ENCODE results near the gene POU2F1. TPM values are rescaled to one million over a fixed set of nuclear protein-coding genes. Genes with fewer than 3 reads are reported as not detected.

The POU2F1 gene
- total RNA-seq, 4 donors from 2014 or later = 3.8 to 7.3 (median 4.8) TPM

- H3K36me3 ChIP-seq = no peaks in the 10 kb centered on the region
- no peak for TF ChIP-seq POLR2A (IDR thresholded peaks at IDR 0.05)
- no peak for TF ChIP-seq CTCF (IDR thresholded peaks at IDR 0.05 in 4 of 5, conservative IDR thresholded peaks at IDR 0.05 in 1 of 5)
- H3K27ac ChIP-seq = no peak overlapping the region
- in situ Hi-C loops (cut with MboI; ENCODE audit: low sequenced_read_pairs in 4 of 4) = loop anchor here (5.0 to 10.0 kb wide), 5 partner anchors 39 to 376 kb away; no protein-coding TSS in a partner anchor
- peaks cover 0 to 12% of the 10 kb centered on the region in 2 donors for H3K4me1 ChIP-seq
- H3K9me3 ChIP-seq = no peaks in the 10 kb centered on the region
- H3K27me3 ChIP-seq = peaks cover 0 to 7% (median 0%) of the 10 kb centered on the region in 3 donors
- ATAC-seq (no peak), DNase-seq (no peak)
- no peak overlapping the region for H3K4me3 ChIP-seq
- intact Hi-C loops (cut with DNase I; ENCODE audit: low total_unique reads) = no loop called here
Measured at GRCh38 chr1:167441222-167441621, 220.5 kb downstream of the POU2F1 start.

GRCh38 chr1:167442142-167442848 is 221.6 kb downstream of the POU2F1 start:
- ATAC-seq (peak; percentile 81 to 94), DNase-seq (peak; percentile 42 to 77)
- Histone ChIP-seq H3K4me3 (no peak overlapping the region), H3K9me3 (no peaks in the 10 kb centered on the region), H3K27ac (no peak overlapping the region), H3K4me1 (peaks cover 0 to 12% of the 10 kb centered on the region in 2 donors), H3K36me3 (no peaks in the 10 kb centered on the region), H3K27me3 (peaks cover 0 to 7% (median 0%) of the 10 kb centered on the region in 3 donors)
- intact Hi-C loops (cut with DNase I; ENCODE audit: low total_unique reads) = loop anchor here (1.0 kb wide), 2 partner anchors 174 to 376 kb away; no protein-coding TSS in a partner anchor
- TF ChIP-seq POLR2A (IDR thresholded peaks at IDR 0.05) = no peak
- TF ChIP-seq CTCF (IDR thresholded peaks at IDR 0.05 in 4 of 5, conservative IDR thresholded peaks at IDR 0.05 in 1 of 5) = peak; percentile 74 to 91 (median 82)
- in situ Hi-C loops (cut with MboI; ENCODE audit: low sequenced_read_pairs in 4 of 4) = loop anchor here (5.0 to 10.0 kb wide), 5 partner anchors 40 to 377 kb away; no protein-coding TSS in a partner anchor

GRCh38 chr1:167442854-167443565 is 222.3 kb downstream of the POU2F1 start:
- no peaks in the 10 kb centered on the region for H3K9me3 ChIP-seq
- no peak for DNase-seq
- H3K27ac ChIP-seq = no peak overlapping the region
- TF ChIP-seq CTCF (IDR thresholded peaks at IDR 0.05 in 4 of 5, conservative IDR thresholded peaks at IDR 0.05 in 1 of 5) (no peak), POLR2A (IDR thresholded peaks at IDR 0.05) (no peak)
- H3K27me3 ChIP-seq = peaks cover 0 to 7% (median 0%) of the 10 kb centered on the region in 3 donors
- H3K4me3 ChIP-seq = no peak overlapping the region
- H3K36me3 ChIP-seq = no peaks in the 10 kb centered on the region
- no peak for ATAC-seq
- H3K4me1 ChIP-seq = peaks cover 0 to 12% of the 10 kb centered on the region in 2 donors
- in situ Hi-C loops (cut with MboI; ENCODE audit: low sequenced_read_pairs in 4 of 4) (loop anchor here (5.0 to 10.0 kb wide), 5 partner anchors 41 to 378 kb away; no protein-coding TSS in a partner anchor), intact Hi-C loops (cut with DNase I; ENCODE audit: low total_unique reads) (loop anchor here (1.0 kb wide), 2 partner anchors 175 to 377 kb away; no protein-coding TSS in a partner anchor)

GRCh38 chr1:167443757-167444156 is 223.1 kb downstream of the POU2F1 start:
- intact Hi-C loops (cut with DNase I; ENCODE audit: low total_unique reads) = no loop called here
- TF ChIP-seq POLR2A (IDR thresholded peaks at IDR 0.05) = no peak
- no peak for TF ChIP-seq CTCF (IDR thresholded peaks at IDR 0.05 in 4 of 5, conservative IDR thresholded peaks at IDR 0.05 in 1 of 5)
- DNase-seq (no peak), ATAC-seq (no peak)
- H3K4me3 ChIP-seq = no peak overlapping the region
- H3K36me3 ChIP-seq = no peaks in the 10 kb centered on the region
- H3K4me1 ChIP-seq = peaks cover 0 to 12% of the 10 kb centered on the region in 2 donors
- no peak overlapping the region for H3K27ac ChIP-seq
- H3K9me3 ChIP-seq = no peaks in the 10 kb centered on the region
- H3K27me3 ChIP-seq = peaks cover 0 to 7% (median 0%) of the 10 kb centered on the region in 3 donors
- in situ Hi-C loops (cut with MboI; ENCODE audit: low sequenced_read_pairs in 4 of 4) = loop anchor here (5.0 to 10.0 kb wide), 5 partner anchors 41 to 379 kb away; no protein-coding TSS in a partner anchor
